Memory B cell (primary cell): ENCODE results near the gene KCNJ2.

Experiments
- ATAC-seq: fragments of 150-1000 bp; cut with Tn5 transposase; 2 replicates; pipeline ENCODE4 v1.10.0; 2021; ENCODE audit warnings: low read depth, mild to moderate bottlenecking, moderate library complexity
- DNase-seq, 2 donors: peaks; one replicate each; pipeline ENCODE4 v3.0.0; 2022; ENCODE audit warnings: low spot score in 2 of 2
- H3K27ac Mint-ChIP-seq: one replicate; pipeline ENCODE4 v1.8.0; 2022; ENCODE audit warnings: mild to moderate bottlenecking, moderate library complexity, mixed read lengths
- H3K27me3 Mint-ChIP-seq: one replicate; pipeline ENCODE4 v1.8.0; 2022; ENCODE audit warnings: mixed read lengths
- H3K36me3 Mint-ChIP-seq: one replicate; pipeline ENCODE4 v1.8.0; 2022; ENCODE audit warnings: mild to moderate bottlenecking, mixed read lengths
- H3K4me1 Mint-ChIP-seq: one replicate; pipeline ENCODE4 v1.8.0; 2022; ENCODE audit warnings: mixed read lengths
- H3K4me3 Mint-ChIP-seq: one replicate; pipeline ENCODE4 v1.8.0; 2022; ENCODE audit warnings: mild to moderate bottlenecking, moderate library complexity, mixed read lengths
- H3K9me3 Mint-ChIP-seq: one replicate; pipeline ENCODE4 v1.8.0; 2022; ENCODE audit warnings: mixed read lengths

The KCNJ2 gene

GRCh38 chr17:70168977-70169708, at the start of gene KCNJ2:
Gene KCNJ2 (plus strand): TSS chr17:70169532. CDS start chr17:70175040, 5,508 bp downstream.
- ATAC-seq (peak; percentile 70), DNase-seq (peak; percentile 5 to 17)

DNA sequence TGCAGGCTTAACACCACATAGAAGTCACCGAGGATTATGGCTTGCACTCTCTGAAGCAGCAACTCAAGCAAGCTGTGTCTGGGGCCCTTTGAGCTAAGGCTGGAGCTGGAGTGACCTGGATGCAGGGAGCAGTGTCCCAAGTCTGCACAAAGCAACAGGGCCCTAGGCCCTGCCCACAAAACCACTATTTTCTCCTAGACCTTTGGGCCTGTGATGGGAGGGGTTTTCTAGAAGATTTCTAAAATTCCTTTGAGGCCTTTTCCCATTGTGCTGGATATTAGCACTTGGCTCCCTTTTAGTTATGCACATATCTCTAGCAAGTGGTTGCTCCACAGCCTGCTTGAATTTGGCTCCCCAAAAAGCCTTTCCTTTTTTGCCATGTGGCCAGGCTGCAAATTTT, 49.8 kb upstream of the KCNJ2 start:
- H3K9me3 Mint-ChIP-seq = peaks cover 3% of the 10 kb centered on the region
- no peak overlapping the region for H3K27ac Mint-ChIP-seq
- ATAC-seq (no peak), DNase-seq (no peak)
- H3K36me3 Mint-ChIP-seq = no peaks in the 10 kb centered on the region
- H3K27me3 Mint-ChIP-seq = peaks cover 8% of the 10 kb centered on the region
- no peak overlapping the region for H3K4me3 Mint-ChIP-seq
- H3K4me1 Mint-ChIP-seq = no peaks in the 10 kb centered on the region

More at GRCh38 chr17:70168977-70169708, at the start of gene KCNJ2:
- H3K9me3 Mint-ChIP-seq = peaks cover 4% of the 10 kb centered on the region
- H3K4me1 Mint-ChIP-seq = peaks cover 11% of the 10 kb centered on the region
- peaks cover 23% of the 10 kb centered on the region for H3K27me3 Mint-ChIP-seq
- H3K4me3 Mint-ChIP-seq = peak within 1 kb of the TSS; percentile 68
- no peaks in the 10 kb centered on the region for H3K36me3 Mint-ChIP-seq
- H3K27ac Mint-ChIP-seq = no peak within 1 kb of the TSS

GRCh38 chr17:70119983-70120382, 49.3 kb upstream of the KCNJ2 start:
- Mint-ChIP-seq H3K4me1 (no peaks in the 10 kb centered on the region), H3K36me3 (no peaks in the 10 kb centered on the region), H3K9me3 (peaks cover 3% of the 10 kb centered on the region), H3K27me3 (peaks cover 11% of the 10 kb centered on the region), H3K27ac (no peak overlapping the region), H3K4me3 (no peak overlapping the region)
- DNase-seq (no peak), ATAC-seq (no peak)

DNA sequence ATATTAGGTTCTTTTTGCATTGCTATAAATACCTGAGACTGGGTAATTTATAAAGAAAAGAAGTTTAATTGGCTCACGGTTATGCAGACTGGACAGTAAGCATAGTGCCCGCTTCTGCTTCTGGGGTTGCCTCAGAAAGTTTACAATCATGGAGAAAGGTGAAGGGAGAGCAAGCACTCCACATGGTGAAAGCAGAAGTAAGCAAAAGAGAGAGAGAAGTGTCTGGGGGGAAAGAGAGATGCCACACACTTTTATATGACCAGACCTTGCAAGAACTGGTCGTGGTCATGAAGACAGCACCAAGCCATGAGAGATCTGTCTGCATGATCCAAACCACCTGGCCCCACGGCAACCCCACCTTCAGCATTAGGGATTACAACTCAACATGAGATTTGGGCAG, 48.9 kb upstream of the KCNJ2 start:
- H3K9me3 Mint-ChIP-seq = peaks cover 3% of the 10 kb centered on the region
- DNase-seq = no peak
- H3K4me3 Mint-ChIP-seq = no peak overlapping the region
- H3K27me3 Mint-ChIP-seq = peaks cover 11% of the 10 kb centered on the region
- ATAC-seq = no peak
- no peaks in the 10 kb centered on the region for H3K36me3 Mint-ChIP-seq
- H3K27ac Mint-ChIP-seq = no peak overlapping the region
- no peaks in the 10 kb centered on the region for H3K4me1 Mint-ChIP-seq

- peaks cover 3% of the 10 kb centered on the region for H3K9me3 Mint-ChIP-seq
- peaks cover 11% of the 10 kb centered on the region for H3K27me3 Mint-ChIP-seq
- H3K4me1 Mint-ChIP-seq = no peaks in the 10 kb centered on the region
- DNase-seq (no peak), ATAC-seq (no peak)
- H3K27ac Mint-ChIP-seq = no peak overlapping the region
- H3K4me3 Mint-ChIP-seq = no peak overlapping the region
- H3K36me3 Mint-ChIP-seq = no peaks in the 10 kb centered on the region
Measured at GRCh38 chr17:70121126-70121525, 48.2 kb upstream of the KCNJ2 start.

DNA sequence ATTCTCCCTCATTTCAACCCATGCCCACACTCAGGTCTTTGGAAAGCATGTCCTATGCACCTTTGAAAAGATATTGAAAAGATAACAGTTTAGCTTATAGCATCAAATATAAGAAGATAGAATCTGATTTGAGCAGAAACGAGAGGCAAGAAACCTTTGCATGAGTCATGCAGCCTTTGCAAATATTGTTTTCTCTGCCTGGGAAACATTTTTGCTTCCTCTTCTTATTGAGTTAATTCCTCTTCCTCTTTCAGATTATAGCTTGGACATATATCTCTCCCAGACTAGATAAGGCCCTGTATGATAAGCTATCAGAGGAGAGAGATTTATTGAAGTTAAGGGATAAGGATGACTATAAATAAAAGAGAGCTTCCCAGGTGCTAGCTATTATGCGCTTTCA, 46.1 kb upstream of the KCNJ2 start:
- Mint-ChIP-seq H3K36me3 (no peaks in the 10 kb centered on the region), H3K27ac (no peak overlapping the region), H3K4me3 (no peak overlapping the region), H3K4me1 (no peaks in the 10 kb centered on the region), H3K9me3 (peaks cover 1% of the 10 kb centered on the region), H3K27me3 (peaks cover 6% of the 10 kb centered on the region)
- ATAC-seq (no peak), DNase-seq (no peak)

DNA sequence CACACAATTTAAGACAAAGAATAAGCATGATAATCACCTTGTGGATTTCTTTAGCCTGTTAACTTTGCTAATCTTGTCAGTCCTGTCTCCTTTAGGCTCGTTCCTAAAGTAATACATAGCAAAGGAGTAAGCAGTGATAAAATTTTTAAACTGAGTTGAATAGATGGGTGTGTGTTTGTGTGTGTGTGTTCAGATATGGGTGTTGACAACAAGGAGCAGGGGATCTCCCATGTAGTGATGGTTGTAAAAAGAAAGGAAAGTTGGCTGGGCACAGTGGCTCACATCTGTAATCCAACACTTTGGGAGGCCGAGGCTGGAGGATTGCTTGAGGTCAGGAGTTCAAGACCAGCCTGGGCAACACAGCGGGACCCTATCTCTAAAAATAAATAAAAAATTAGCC, 44.6 kb upstream of the KCNJ2 start:
- no peaks in the 10 kb centered on the region for H3K36me3 Mint-ChIP-seq
- H3K27me3 Mint-ChIP-seq = peaks cover 6% of the 10 kb centered on the region
- no peak overlapping the region for H3K27ac Mint-ChIP-seq
- H3K4me3 Mint-ChIP-seq = no peak overlapping the region
- ATAC-seq = no peak
- DNase-seq = no peak
- H3K4me1 Mint-ChIP-seq = no peaks in the 10 kb centered on the region
- peaks cover 1% of the 10 kb centered on the region for H3K9me3 Mint-ChIP-seq

DNA sequence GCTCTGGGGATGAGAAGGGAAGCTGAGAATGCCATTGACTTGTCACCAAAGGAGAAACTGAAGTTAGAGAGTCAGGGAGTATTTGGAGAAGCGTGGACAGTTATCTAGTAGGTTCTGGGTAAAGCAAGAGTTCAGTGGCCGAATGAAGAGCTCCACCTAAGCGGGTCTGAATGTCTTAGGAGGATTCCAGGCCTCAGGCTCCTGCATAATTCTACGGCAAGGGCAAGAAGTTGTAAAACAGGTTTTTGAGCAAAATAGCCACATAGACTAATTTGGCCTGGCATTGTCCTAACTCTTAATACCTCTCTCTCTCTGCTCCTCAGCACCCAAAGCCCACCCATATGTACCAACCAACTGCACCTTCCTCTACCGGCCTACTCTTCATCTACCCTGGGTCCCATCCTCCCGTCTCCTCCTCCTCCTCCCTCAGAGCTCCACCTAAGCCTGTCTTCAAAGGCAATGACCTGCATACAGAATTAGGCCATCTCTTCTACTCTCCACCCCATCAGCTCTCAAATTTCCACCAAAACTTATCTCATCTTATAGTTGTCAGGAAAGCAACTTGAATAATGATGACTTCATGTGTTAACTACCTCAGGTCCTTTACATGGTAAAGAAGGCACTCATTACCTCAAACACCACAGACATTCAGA, 42.0 kb upstream of the KCNJ2 start:
- H3K9me3 Mint-ChIP-seq = no peaks in the 10 kb centered on the region
- H3K4me3 Mint-ChIP-seq = no peak overlapping the region

DNA sequence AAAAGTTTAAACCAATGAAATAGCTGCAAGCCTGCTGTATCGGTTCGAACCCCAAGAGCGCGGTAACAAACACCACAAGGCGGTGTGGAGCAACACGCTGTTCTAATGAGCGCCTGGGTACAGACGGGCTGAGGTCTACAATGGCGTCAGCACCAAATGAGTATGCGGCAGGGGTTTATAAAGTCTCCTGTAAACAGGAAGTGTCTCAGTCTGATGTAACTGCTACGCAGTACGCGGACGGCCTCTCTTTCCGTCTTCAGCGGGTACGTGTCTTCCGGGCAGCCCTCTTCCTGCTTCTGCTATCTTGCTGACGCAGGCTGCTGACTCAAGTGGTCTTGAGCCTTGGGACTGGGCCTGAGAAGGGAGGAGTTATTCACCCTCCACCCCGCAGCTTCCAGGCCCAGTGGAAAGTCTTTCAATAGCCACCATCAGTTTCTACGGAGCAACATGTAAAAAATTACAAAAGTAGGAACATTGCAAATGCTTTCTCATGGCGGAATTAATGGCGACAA, 40.5 kb upstream of the KCNJ2 start:
- ATAC-seq (no peak), DNase-seq (no peak)
- no peaks in the 10 kb centered on the region for H3K9me3 Mint-ChIP-seq
- no peaks in the 10 kb centered on the region for H3K4me1 Mint-ChIP-seq
- peaks cover 3% of the 10 kb centered on the region for H3K27me3 Mint-ChIP-seq
- H3K36me3 Mint-ChIP-seq = no peaks in the 10 kb centered on the region
- no peak overlapping the region for H3K27ac Mint-ChIP-seq
- H3K4me3 Mint-ChIP-seq = no peak overlapping the region

More for the DNA sequence above, 42.0 kb upstream of the KCNJ2 start:
- H3K27me3 Mint-ChIP-seq = peaks cover 3% of the 10 kb centered on the region
- no peaks in the 10 kb centered on the region for H3K36me3 Mint-ChIP-seq
- no peaks in the 10 kb centered on the region for H3K4me1 Mint-ChIP-seq
- DNase-seq = no peak
- H3K27ac Mint-ChIP-seq = no peak overlapping the region
- no peak for ATAC-seq

DNA sequence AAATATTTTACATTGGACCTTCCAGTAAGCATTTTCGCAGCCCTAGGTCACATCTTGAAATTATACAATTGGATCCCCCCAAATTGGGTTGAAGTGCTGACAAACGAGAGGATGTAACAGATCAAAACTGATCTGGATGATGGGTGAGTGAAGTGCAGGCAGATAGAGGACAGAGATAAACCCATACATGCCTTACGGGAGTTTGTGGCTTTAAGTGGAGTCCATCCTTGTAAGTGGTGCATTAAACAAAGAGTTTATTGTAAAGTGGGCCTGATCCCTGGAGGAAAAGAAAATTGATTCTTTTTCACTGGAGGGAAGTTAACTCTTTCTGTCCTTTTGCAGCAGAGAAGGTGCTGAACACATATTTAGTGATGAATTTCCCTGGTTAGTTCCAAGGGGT, 39.0 kb upstream of the KCNJ2 start:
- H3K27me3 Mint-ChIP-seq = no peaks in the 10 kb centered on the region
- H3K36me3 Mint-ChIP-seq = no peaks in the 10 kb centered on the region
- H3K4me1 Mint-ChIP-seq = no peaks in the 10 kb centered on the region
- H3K27ac Mint-ChIP-seq = no peak overlapping the region
- no peak overlapping the region for H3K4me3 Mint-ChIP-seq
- DNase-seq = no peak
- ATAC-seq = no peak
- no peaks in the 10 kb centered on the region for H3K9me3 Mint-ChIP-seq

GRCh38 chr17:70132505-70132904, 36.8 kb upstream of the KCNJ2 start:
- H3K27ac Mint-ChIP-seq = no peak overlapping the region
- DNase-seq = no peak
- H3K4me1 Mint-ChIP-seq = peaks cover 7% of the 10 kb centered on the region
- H3K27me3 Mint-ChIP-seq = no peaks in the 10 kb centered on the region
- no peak for ATAC-seq
- H3K4me3 Mint-ChIP-seq = no peak overlapping the region
- H3K9me3 Mint-ChIP-seq = no peaks in the 10 kb centered on the region
- no peaks in the 10 kb centered on the region for H3K36me3 Mint-ChIP-seq

DNA sequence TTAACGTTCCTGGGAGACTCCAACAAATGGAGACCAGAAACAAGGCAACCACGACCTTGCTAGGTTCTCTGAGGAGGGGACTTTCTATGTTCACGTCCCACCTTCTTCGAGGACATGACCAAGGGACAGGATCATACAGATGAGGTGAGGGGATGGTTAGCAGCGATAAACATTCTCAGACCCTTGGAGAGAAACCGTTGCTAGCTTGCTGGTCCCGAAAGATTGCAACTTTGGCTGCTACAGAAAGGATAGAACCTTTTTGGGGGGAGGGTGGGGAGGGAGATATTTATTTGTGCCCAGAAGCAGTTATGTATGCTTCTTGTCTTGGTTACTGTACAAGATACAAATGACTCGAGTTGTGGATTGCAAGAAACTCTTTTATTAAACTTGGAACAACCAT, 35.3 kb upstream of the KCNJ2 start:
- Mint-ChIP-seq H3K4me3 (no peak overlapping the region), H3K27me3 (peaks cover 1% of the 10 kb centered on the region), H3K36me3 (no peaks in the 10 kb centered on the region), H3K27ac (no peak overlapping the region), H3K9me3 (no peaks in the 10 kb centered on the region), H3K4me1 (peaks cover 12% of the 10 kb centered on the region)
- DNase-seq (no peak), ATAC-seq (no peak)

DNA sequence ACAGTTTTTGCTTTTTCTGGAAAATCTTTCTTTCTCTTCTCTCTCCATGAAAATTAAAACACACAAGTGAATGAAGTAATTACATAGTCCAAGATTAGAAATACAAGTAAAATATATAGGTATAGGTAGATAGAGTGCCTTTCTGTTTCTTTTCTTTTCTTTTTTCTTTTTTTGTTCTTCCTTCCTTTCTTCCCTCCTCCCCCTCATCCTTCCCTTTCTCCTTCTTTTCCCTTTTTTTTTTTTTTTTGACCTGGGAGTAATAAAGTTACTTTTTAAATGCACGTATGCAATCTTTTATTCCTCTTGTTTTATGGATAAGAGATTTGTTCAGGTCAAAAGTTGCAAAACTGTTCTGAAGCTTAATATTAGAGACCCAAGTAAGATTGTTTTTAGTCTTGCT, 34.6 kb upstream of the KCNJ2 start:
- no peak overlapping the region for H3K4me3 Mint-ChIP-seq
- H3K27ac Mint-ChIP-seq = no peak overlapping the region
- peaks cover 12% of the 10 kb centered on the region for H3K4me1 Mint-ChIP-seq
- ATAC-seq = no peak
- peaks cover 1% of the 10 kb centered on the region for H3K27me3 Mint-ChIP-seq
- DNase-seq = no peak
- H3K36me3 Mint-ChIP-seq = no peaks in the 10 kb centered on the region
- no peaks in the 10 kb centered on the region for H3K9me3 Mint-ChIP-seq

- no peak overlapping the region for H3K27ac Mint-ChIP-seq
- H3K4me3 Mint-ChIP-seq = no peak overlapping the region
- ATAC-seq = no peak
- peaks cover 1% of the 10 kb centered on the region for H3K27me3 Mint-ChIP-seq
- H3K9me3 Mint-ChIP-seq = no peaks in the 10 kb centered on the region
- no peaks in the 10 kb centered on the region for H3K36me3 Mint-ChIP-seq
- no peak for DNase-seq
- H3K4me1 Mint-ChIP-seq = peaks cover 12% of the 10 kb centered on the region
Measured at GRCh38 chr17:70136131-70136530, 33.2 kb upstream of the KCNJ2 start.
